ENCODE data around the gene IP6K1. TPM values are rescaled to one million over a fixed set of nuclear protein-coding genes. Genes with fewer than 3 reads are reported as not detected.

The IP6K1 gene
- total RNA-seq, 2 experiments from 2014 or later, result 33.3 to 36.0 TPM

GRCh38 chr3:49715611-49716121, 70.7 kb downstream of the IP6K1 start:
- TF ChIP-seq, protein P1, sequence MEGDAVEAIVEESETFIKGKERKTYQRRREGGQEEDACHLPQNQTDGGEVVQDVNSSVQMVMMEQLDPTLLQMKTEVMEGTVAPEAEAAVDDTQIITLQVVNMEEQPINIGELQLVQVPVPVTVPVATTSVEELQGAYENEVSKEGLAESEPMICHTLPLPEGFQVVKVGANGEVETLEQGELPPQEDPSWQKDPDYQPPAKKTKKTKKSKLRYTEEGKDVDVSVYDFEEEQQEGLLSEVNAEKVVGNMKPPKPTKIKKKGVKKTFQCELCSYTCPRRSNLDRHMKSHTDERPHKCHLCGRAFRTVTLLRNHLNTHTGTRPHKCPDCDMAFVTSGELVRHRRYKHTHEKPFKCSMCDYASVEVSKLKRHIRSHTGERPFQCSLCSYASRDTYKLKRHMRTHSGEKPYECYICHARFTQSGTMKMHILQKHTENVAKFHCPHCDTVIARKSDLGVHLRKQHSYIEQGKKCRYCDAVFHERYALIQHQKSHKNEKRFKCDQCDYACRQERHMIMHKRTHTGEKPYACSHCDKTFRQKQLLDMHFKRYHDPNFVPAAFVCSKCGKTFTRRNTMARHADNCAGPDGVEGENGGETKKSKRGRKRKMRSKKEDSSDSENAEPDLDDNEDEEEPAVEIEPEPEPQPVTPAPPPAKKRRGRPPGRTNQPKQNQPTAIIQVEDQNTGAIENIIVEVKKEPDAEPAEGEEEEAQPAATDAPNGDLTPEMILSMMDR (IDR thresholded peaks at IDR 0.05), result no peak
- Histone ChIP-seq H3K4me3 (ENCODE audit: low read length) (no peak overlapping the region), H3K9me3 (ENCODE audit: control insufficient read depth in 1 of 2, insufficient read depth in 1 of 2, low read length in 2 of 2) (no peaks in the 10 kb centered on the region), H3K27ac (ENCODE audit: low read depth in 1 of 2, low read length in 2 of 2) (no peak overlapping the region), H3K27me3 (ENCODE audit: control insufficient read depth in 1 of 2, insufficient read depth in 2 of 2, low read length in 2 of 2) (no peaks in the 10 kb centered on the region), H3K36me3 (ENCODE audit: insufficient read depth, low read length) (peaks cover 23% of the 10 kb centered on the region), H3K4me1 (ENCODE audit: insufficient read depth, low read length) (peaks cover 28% of the 10 kb centered on the region)
- ATAC-seq (ENCODE audit: poor library complexity) (no peak), DNase-seq (peak in 1 of 14 experiments; percentile 20)
- Mint-ChIP-seq H3K27me3 (no peaks in the 10 kb centered on the region), H3K36me3 (ENCODE audit: low read depth) (peaks cover 16% of the 10 kb centered on the region), H3K4me1 (ENCODE audit: low read depth) (peaks cover 17% of the 10 kb centered on the region), H3K27ac (no peak overlapping the region), H3K4me3 (no peak overlapping the region), H3K9me3 (no peaks in the 10 kb centered on the region)
- POLR2A ChIA-PET, result no interaction called here
- CTCF ChIA-PET, result interaction anchor here (1.1 kb wide), 1 partner anchor 124 kb away, joined by 4 read pairs; no protein-coding TSS in a partner anchor
- intact Hi-C loops (cut with DNase I, micrococcal nuclease), result no loop called here

DNA sequence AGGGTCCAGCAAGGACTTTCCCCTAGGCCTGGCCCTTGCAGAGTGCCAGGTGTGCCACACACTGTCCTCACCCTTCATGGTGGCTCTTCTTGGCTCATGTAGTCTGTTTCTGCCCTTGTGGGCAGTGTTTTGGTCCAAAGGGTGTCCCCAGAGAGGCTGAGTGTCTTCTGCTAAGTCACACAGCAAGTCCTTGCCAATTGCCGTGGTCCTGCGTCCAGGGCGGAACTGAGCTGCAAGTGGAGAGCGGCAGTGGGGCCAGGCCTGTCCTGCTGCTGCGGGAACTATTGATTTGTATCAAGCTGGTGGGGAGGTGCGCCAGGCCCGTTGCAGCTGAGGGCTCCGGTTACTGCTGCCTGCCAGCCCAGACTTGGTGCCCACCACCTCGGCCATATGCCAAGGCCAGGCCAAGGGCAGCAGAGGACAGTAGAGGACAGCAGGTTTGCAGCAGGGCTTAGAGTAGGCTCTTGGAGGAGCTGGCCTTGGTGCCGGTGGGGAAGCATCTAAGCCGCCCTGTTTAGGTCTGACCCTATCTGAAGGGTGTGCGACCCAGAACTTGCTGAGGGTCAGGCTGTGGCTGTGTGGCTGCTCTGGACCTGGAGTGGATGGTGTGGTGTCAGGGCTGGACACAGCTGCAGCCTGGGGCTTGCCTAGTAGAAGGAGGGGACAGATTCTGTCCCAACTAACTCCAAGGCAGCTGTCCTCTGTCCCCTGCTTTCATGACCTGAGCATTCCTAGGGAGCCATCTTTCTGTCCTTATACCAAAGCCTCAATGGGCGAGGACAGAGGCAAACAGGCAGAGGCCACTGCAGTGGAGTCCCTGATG, 71.4 kb downstream of the IP6K1 start:
- Mint-ChIP-seq H3K27ac (no peak overlapping the region), H3K27me3 (no peaks in the 10 kb centered on the region), H3K4me3 (no peak overlapping the region), H3K4me1 (ENCODE audit: low read depth) (peaks cover 15% of the 10 kb centered on the region), H3K36me3 (ENCODE audit: low read depth) (peaks cover 14% of the 10 kb centered on the region), H3K9me3 (no peaks in the 10 kb centered on the region)
- H3K27ac ChIP-seq (ENCODE audit: low read depth in 1 of 2, low read length in 2 of 2), result no peak overlapping the region
- TF ChIP-seq, protein P1 (IDR thresholded peaks at IDR 0.05), result no peak
- CTCF ChIA-PET, result interaction anchor here (1.1 kb wide), 1 partner anchor 124 kb away, joined by 4 read pairs; no protein-coding TSS in a partner anchor
- DNase-seq (peak in 1 of 14 experiments; percentile 14), ATAC-seq (ENCODE audit: poor library complexity) (no peak)
- intact Hi-C loops (cut with DNase I, micrococcal nuclease), result no loop called here
- no peaks in the 10 kb centered on the region for H3K9me3 ChIP-seq (ENCODE audit: control insufficient read depth in 1 of 2, insufficient read depth in 1 of 2, low read length in 2 of 2)
- POLR2A ChIA-PET, result no interaction called here
- H3K36me3 ChIP-seq (ENCODE audit: insufficient read depth, low read length), result peaks cover 21% of the 10 kb centered on the region
- H3K27me3 ChIP-seq (ENCODE audit: control insufficient read depth in 1 of 2, insufficient read depth in 2 of 2, low read length in 2 of 2), result no peaks in the 10 kb centered on the region
- no peak overlapping the region for H3K4me3 ChIP-seq (ENCODE audit: low read length)
- H3K4me1 ChIP-seq (ENCODE audit: insufficient read depth, low read length), result peaks cover 28% of the 10 kb centered on the region

GRCh38 chr3:49713336-49714105, 72.8 kb downstream of the IP6K1 start:
- Mint-ChIP-seq H3K27ac (no peak overlapping the region), H3K4me1 (ENCODE audit: low read depth) (peaks cover under 1% of the 10 kb centered on the region), H3K9me3 (no peaks in the 10 kb centered on the region), H3K4me3 (no peak overlapping the region), H3K27me3 (no peaks in the 10 kb centered on the region), H3K36me3 (ENCODE audit: low read depth) (peaks cover 8% of the 10 kb centered on the region)
- Histone ChIP-seq H3K27ac (ENCODE audit: low read depth in 1 of 2, low read length in 2 of 2) (no peak overlapping the region), H3K4me1 (ENCODE audit: insufficient read depth, low read length) (peaks cover 14% of the 10 kb centered on the region), H3K27me3 (ENCODE audit: control insufficient read depth in 1 of 2, insufficient read depth in 2 of 2, low read length in 2 of 2) (no peaks in the 10 kb centered on the region), H3K4me3 (ENCODE audit: low read length) (no peak overlapping the region), H3K9me3 (ENCODE audit: control insufficient read depth in 1 of 2, insufficient read depth in 1 of 2, low read length in 2 of 2) (no peaks in the 10 kb centered on the region), H3K36me3 (ENCODE audit: insufficient read depth, low read length) (peaks cover 21% of the 10 kb centered on the region)
- CTCF ChIA-PET, result no interaction called here
- DNase-seq, result peak in 1 of 14 experiments; percentile 18
- POLR2A ChIA-PET, result no interaction called here
- no peak for ATAC-seq (ENCODE audit: poor library complexity)
- TF ChIP-seq, protein P1 (IDR thresholded peaks at IDR 0.05), result no peak
- intact Hi-C loops (cut with DNase I, micrococcal nuclease), result no loop called here

All from CD4-positive, alpha-beta T cell (primary cell).